DMS79 (cell line): ENCODE results near the gene BPIFB3.
"Not testable (repeated sequence)": the region's sequence is repeated elsewhere in the genome, so short reads cannot be mapped to it uniquely, and the experiment has no call there.

Source experiments
- DNase-seq: peaks from one replicate; lab custom pipeline; 2025; lab: John Stamatoyannopoulos, UW

BPIFB3 gene

DNA sequence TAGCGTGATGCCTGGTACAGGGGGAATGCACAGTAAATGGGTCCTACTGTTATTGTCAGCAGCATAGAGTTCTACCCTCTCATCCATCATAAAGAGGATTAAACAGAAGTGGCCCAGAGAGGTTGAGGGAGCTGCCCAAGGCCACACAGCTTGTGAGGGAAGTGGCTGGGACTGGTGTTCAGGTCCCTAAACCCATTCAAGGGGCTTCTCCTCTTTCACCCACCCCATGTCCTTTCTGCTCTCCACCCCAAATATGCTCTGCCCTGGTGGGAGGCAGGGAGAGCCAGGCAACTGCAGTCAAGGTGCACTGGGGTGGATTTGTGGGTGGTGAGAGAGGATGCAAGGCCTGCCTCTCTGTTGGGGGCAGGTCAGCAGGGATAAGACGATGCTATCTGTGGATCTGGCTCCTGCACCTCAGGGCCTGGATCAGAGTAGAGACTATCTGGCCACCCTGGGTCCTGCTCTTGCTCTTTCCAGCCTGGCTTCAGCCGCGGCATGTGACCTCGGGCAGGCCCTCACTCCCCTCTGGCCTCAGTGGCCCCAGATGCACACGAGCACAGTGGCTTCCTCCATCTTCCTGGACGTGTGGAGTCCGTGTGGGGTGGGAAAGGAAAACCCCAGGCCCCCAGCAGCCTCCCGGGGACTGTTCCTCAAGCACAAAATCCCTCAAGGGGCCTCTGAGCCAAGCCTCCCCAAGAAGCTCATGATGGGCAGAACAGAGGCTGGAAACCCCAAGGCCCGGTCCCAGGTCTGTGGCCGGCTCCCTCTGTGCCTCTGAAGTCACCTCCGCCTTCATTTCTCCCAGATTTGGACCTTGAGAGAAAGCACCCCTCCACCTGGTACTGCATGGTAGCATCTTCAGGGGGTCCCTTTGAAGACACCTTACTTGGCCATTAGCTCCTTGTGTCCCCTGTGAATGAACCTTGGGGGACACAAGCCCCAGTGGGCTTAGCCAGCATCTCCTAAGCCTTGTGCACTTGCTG, 25.6 kb upstream of the BPIFB3 start:
- DNase-seq: no peak

DNA sequence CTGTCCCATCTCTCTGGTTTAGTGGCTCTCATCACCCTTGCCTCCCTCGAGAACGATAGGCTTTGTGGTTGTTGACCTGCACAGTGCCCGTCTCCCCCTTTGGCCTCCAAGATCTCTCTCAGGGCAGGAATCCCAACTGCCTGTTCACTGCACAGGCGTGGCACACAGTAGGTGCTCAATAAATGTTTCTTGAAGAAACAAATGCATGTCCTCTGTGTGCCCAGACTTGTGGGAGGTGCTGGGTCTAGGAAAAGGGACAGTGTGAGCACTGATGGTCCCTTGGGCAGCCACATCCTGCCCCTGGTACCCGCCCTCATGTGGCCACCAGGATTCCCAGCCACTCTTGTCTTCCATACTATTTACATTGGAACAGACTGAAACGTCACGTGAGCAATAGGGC, 24.8 kb upstream of the BPIFB3 start:
- no peak for DNase-seq

DNA sequence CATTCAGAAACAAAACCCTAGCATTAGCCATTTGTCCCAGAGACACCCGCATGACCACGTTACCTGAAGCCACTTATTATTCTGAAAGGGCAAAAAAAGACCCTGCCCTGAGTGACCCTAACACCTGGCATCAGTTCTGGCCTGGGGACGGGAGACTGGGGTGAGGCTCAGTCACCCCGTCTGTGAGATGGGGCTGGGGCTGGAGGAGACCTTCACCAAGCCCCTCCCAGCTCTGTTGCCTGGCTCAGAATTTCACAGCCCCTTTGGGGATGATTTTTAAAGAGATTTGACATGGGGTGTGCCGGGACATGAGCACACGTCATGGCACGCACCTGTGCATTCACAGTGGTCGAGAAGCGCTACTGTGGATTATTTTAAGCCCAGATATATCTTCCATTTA, 23.6 kb upstream of the BPIFB3 start:
- DNase-seq: no peak

DNA sequence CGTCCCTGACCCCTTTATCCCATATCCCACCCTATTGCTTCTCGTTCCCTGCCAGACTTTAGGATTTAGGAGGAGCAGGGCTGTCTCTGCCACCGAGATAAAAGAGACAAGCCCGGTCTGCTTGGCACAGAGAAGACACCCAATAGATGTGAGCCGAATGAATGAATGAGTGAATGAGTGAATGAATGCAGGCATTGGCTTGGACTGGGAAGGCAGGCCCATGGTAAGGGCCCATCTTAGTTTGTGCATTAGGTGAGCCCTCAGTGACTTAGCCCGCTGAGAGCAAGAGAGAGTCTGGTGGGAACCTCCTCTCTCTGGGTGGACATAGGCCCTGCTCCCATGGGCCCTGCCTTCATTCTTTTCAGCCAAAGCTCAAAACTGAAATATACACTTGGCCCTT, 23.1 kb upstream of the BPIFB3 start:
- no peak for DNase-seq

DNA sequence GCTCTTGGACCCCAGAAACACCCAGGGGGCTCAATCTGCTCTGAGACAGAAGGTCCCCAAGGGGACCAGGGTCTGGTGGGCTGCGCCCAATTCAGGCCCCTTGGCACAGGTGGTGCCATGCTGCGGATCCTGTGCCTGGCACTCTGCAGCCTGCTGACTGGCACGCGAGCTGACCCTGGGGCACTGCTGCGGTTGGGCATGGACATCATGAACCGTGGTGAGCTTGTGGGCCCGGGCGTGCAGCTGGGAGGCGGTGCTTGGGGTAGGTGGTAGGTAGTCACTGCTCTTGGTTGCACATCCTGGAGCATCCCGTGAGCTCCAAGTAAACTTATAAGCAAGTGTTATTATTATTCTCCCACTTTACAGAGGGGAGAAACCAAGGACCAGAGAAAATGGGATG, 22.2 kb upstream of the BPIFB3 start, which contains the start of gene BPIFB6:
TSS of gene BPIFB6 (plus strand) at position 118 of the 400 bp plus-strand sequence. CDS start at position 118, 0 bp downstream.
- no peak for DNase-seq

DNA sequence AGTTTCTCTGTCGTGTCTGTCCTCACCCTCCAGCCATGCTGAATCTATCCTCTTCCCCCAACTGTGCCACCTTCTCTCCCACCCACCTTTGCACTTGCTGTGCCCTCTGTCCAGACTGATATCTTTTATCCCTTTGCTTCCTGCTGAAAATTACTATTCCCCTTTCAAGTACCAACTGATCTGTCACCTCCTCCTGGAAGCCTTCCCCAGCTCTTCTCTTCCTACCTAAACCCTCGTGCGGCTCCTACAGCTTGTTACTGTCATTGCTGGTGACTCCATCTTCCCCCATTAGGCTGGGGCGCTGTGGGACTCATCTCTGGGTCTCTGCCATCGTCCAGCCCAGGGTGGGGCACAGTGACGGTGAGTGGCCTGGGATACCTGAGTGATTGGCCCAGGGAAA, 21.1 kb upstream of the BPIFB3 start:
- no peak for DNase-seq

DNA sequence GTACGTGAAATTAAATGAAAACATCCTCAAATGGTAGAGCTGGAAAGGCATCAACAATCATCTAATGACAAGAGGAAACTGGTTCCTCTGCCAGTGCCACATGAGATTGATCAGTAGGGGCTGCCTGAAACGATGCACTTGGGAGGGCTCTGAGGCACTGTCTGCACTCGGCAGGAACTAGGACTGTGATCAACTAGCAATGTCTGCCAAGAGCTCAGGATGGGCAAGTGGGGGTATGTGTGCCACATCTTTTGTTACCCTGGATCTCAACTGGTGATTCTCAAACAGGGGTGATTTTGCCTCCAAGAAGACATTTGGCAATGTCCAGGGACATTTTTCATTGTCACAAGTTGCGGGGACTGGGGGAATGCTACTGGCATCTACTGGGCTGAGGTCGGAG, 20.3 kb upstream of the BPIFB3 start:
- DNase-seq: no peak

DNA sequence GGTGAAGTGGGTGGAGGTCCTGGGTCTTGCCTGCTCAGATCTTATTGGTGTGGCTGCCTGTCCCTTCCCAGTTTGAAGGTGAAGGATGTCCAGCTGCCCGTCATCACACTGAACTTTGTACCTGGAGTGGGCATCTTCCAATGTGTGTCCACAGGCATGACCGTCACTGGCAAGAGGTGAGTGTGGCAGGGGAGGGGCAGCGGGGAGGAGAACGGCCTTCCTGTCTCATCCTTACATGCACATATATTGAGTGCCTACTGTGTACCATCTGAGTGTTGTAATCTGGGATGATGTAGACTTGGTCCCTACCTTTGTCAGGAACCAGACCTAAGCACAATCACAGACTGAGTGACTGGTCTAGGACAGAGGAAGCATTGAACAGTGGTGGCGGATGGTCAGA, 19.6 kb upstream of the BPIFB3 start:
- DNase-seq: no peak

DNA sequence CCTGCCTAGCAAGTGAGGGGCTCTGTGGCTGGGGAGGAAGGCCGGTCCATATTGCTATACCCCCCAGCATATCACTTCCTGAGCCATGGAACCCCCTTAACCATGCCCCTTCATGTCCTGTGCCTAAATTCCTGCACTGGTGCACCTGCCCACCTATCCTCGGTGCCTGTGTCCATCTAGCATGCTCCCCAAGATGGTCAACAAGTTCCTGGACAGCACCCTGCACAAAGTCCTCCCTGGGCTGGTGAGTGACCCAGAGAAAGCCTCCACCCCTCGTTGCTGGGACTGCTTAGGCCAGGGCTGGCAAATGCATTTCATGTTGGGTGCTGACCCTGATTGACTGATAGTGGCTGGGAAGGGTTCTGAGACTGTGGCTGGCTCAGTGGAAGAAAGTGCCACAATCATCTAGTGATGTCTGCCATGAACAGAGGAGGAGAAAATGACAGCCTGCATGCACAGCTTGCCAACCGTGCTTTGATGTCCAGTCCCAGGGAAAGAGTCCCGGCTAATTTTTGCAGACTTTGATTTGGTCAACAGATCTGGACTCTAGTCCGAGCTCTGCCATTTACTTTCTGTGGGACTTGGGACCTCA, 18.7 kb upstream of the BPIFB3 start:
- no peak for DNase-seq

DNA sequence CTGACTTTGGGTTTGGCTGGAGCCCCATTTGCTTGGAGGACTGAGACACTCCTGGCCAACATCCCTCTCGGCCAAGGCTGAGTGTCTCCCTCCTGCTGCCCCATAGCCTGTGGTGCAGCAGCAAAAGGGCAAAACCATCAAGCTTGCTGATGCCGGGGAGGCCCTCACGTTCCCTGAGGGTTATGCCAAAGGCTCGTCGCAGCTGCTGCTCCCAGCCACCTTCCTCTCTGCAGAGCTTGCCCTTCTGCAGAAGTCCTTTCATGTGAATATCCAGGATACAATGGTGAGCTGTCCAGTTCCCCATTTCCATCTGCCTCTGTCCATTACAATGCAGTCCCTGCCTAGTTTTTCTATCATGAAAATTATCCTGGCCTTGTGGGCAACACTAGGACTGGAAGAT, 16.2 kb upstream of the BPIFB3 start:
- DNase-seq: no peak

DNA sequence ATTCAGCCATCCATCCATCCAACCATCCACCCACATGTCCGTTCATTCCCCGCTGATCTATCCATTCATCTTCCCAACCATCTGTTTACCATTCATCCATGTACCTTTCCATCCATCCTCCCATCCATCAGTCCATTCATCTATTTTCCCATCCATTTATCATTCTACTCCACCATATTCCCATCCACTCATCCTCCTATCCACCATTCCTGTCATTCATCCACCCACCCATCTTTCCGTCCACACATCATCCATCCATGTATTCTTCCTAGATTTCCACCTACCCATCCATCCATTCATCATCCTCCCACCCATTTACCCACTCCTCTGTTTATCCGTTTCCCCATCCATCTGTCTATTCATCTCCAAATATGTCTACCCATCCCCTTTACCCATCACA, 15.5 kb upstream of the BPIFB3 start:
- DNase-seq: no peak

DNA sequence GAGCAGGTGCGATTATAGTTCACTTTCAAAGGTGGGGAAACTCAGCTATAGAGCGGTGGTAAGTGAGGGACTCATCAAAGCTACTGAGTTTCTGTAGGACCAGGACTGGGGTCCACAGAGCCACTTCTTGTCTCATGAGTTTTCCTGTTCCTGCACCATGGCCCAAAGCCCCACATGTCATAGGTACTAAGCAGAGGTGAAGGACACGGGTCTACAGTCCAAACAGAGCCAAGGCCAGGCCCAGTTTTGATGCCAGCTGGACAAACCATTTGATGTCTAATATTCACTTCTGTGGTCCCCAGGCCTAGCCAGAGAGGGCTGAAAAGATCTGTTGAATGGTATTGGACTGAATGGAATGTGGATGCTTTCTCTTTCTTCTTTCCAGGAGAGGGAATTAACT, 11.3 kb upstream of the BPIFB3 start:
- no peak for DNase-seq

DNA sequence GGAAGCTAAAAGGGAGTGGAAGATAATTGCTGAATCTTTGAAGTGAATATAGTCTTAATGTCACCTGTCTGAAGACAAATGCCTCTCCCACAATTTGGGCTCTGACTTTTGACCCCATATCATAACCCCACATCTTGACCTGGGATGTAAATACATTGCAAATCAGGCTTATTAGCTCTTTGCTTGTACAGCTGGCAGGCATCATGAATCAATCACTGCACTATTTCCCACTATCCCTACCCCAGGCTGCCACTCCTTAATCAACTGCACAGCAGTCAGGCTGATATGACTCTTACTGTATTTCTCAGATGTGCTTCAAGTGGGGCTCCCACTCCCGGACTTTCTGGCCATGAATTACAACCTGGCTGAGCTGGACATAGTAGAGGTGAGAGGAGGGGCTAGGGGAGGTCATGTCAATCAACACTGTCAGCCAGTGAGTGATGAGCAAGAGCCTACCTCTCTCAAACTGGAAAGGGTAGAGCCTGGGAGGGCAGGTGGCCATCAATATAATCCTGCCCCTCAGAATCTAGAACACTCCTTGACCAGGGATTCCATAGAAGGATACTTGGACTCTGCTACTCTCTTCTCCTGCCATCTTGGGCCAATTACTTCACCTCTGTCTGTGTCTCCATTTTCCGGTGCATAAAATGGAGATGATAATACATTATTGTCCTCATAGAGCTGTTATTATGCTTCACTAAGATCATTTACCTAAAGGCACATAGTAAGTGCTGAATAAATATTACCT, 10.5 kb upstream of the BPIFB3 start:
- no peak for DNase-seq

DNA sequence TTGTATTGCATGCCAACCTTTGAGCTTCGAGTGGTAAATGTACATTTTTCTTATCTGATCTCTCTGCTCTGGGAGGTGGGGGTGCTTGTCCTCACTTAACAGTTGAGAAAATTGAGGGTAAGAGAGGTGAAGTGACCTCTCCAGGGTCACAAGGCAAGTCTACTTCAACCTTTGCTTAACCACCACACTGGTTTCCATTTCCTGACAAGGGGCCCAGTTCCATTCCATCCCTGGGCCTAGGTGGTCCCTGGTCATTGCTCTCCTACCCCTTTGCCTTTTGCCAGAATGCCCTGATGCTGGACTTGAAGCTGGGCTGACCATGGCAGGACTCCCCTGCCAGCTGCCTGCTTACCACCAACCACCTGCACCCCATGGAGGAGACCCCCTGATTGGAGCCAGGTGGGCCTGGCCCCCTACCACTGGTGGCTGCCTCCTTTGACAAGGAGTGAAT, 9.9 kb upstream of the BPIFB3 start:
- no peak for DNase-seq

DNA sequence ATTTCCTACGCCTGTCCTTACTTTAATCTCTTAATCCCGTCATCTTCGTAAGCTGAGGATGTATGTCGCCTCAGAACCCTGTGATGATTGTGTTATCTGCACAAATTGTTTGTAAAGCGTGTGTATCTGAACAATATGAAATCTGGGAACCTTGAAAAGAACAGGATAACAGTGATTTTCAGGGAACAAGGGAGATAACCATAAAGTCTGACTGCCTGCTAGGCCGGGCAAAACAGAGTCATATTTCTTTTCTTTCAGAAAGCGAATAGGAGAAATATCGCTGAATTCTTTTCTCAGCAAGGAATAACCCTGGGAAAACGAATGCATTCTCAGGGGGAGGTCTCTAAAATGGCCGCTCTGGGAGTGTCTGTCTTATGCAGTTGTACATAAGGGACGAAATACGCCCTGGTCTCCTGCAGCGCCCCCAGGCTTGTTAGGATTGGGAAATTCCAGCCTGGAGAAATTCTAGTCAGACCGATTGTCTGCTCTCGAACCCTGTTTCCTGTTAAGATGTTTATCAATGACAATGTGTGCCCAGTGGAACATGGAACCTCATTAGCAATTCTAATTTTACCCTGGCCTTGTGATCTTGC, 8.5 kb upstream of the BPIFB3 start:
- not testable (repeated sequence) for DNase-seq

DNA sequence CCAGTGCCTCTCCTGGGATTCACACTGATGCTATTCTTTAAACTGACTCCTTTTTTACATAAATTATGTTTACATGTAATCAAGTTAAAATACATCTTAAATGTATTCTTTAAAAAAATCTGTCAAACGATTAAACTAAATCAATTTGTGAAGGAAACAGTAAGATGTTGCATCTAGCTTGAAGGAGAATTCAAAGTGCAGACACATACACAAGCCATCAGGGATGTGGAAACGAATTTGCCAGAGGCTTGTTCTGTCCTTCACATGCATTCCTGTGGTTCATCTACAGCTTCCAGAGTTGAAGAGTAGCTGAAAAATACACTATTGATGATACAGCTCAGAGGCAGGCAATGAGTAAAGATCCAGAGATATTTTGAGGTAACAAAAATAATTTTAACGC, 7.3 kb upstream of the BPIFB3 start:
- DNase-seq: no peak

DNA sequence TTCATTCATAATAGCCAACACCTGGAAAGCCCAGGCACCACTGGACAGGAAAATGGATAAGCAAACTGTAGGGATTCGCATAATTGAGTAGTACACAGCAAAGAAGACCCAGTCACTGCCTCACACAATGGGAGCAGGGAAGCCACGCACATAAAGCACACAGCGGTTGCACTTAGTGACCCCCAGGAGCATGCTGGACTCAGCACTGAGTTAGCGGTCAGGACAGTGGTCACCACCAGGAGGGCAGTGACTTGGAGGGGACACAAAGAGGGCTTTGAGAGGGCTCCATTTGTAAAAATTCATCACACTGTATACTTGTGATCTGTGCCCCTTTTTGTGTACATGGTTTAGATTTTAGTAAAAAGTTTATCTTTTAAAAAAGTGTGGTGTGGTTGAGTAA, 2.4 kb upstream of the BPIFB3 start:
- no peak for DNase-seq

DNA sequence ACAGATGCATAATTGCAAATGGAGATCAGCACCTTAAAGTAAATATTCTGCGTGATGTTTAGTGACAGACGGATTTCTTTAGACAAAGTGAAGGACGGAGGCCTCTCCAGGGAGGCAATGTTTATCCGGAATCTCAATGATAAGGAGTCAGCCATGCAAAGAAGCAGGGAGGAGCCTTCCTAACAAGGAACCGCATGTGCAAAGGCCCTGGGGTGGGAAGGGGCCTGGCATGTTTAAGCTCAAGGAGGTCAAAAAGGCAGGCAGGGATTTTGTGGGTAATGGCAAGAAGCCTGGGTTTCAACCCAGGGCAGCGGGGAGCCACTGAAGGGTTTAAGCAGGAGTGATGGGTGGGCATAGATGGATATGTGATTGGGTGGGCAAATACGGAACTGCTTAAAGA, 678 bp downstream of the BPIFB3 start:
- no peak for DNase-seq

DNA sequence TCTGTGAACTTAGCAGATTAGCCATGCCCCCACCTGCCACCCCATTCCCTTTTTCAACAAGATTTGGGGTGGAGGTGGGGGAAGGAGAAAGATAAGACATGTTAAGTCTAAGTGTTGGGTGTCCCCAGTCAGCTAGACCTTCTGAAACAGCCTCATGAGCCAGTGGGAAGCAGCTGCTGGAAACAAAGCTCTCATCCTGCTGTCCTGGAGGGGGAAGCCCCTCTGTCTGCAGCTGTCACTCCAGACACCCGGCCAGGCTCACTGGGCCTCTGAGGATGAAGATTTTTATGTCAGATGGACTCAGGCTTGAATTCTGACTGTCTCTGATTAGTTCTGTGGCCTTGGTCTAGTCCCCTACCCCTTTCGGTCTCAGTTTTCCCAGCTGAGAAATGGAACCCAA, 1.1 kb downstream of the BPIFB3 start:
- no peak for DNase-seq

DNA sequence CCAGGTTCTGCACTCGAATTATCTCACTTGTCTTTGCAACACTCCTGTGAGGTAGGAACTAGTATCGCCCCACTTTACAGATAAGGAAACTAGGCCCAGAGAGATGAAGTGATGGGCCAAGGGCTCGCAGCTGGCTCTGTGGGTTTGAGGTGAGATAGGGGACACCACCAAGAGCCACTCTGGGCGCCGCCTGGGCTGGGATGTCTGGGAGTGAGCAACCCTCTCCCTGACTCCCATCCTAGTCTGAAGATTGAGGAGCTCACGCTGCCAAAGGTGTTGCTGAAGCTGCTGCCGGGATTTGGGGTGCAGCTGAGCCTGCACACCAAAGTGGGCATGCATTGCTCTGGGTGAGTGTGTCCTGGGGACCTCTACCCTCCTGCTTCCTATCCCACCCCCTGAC, 5.4 kb downstream of the BPIFB3 start:
- no peak for DNase-seq

DNA sequence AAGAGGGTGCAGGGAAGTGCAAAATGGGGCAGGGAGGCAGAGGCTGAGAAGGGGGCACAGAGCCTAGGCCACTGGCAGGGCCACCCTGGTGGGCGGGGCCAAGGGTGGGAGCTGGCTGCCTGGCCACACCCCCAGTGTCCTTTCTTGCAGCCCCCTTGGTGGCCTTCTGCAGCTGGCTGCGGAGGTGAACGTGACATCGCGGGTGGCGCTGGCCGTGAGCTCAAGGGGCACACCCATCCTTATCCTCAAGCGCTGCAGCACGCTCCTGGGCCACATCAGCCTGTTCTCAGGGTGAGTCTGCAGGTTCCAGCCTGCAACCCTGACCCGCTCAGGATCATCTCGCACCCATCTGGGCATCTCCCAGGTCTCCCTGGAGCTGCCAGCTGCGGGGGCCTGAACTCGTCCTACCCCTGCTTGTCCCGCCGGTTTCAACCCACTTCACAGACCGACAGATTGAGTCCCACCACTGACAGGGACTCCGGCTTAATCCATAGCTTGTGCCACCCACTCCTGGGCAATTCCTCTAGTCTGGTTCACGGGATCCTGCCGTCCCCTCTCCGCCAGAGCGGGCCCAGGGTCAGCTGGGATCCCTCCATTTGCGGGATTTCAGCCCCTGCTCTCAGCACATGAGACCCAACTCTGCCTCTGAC, 6.2 kb downstream of the BPIFB3 start:
- no peak for DNase-seq

DNA sequence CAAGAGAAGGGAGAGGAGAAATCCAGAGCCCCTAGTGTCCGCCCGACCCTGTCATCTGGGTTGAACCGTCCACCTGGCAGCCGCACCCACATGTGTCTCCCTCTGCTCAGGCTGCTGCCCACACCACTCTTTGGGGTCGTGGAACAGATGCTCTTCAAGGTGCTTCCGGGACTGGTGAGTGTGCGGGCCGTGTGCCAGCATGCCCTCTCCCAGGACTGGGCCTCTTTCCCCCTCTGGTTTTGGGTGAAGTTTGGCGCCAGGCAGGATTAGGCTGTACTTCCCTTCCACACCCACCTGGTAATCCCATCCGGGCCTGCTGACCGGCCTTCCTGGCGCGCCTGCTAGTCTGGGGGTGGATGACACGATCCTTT, 7.9 kb downstream of the BPIFB3 start:
- no peak for DNase-seq
